H1 (cell line): Measurements from ENCODE around the gene MACROD2. TPM values are rescaled to one million over a fixed set of nuclear protein-coding genes. Genes with fewer than 3 reads are reported as not detected.

Source experiments
- CTCF ChIA-PET: fragments of 300-600 bp; sonication (Branson Sonifier 250); formaldehyde crosslinking; loops from one replicate; lab custom pipeline; 2021; ENCODE audit not compliant: partially characterized antibody; lab: Charles Lee
- POLR2A ChIA-PET: fragments of 300-600 bp; sonication (Branson Sonifier 250); formaldehyde crosslinking; loops from one replicate; lab custom pipeline; 2021; ENCODE audit warnings: inconsistent platforms; ENCODE audit not compliant: partially characterized antibody; lab: Charles Lee
- DNase-seq, 2 experiments: peaks; one replicate each; pipeline versions ENCODE4 v3.0.0 to v3.0.0-alpha.2; 2010 to 2022; ENCODE audit warnings: low spot score in 2 of 2, low read depth in 1 of 2, mixed read lengths in 1 of 2
- FAIRE-seq: peaks from 2 replicates; lab custom pipeline; 2011; peaks lifted over from hg19 to GRCh38; lab: Jason Lieb, UNC
- H2AFZ ChIP-seq: 2 replicates; pipeline ENCODE4 v1.8.1; 2012; ENCODE audit warnings: low read length, inconsistent platforms
- H2AK5ac ChIP-seq: 2 replicates; pipeline ENCODE4 v1.6.1; 2013; ENCODE audit warnings: low read depth, low read length
- H2BK120ac ChIP-seq: replicated peaks from 2 replicates; pipeline ENCODE3; 2013; ENCODE audit warnings: low read depth, low read length, inconsistent platforms
- H2BK12ac ChIP-seq: 2 replicates; pipeline ENCODE4 v1.6.1; 2013; ENCODE audit warnings: low read depth, low read length
- H2BK15ac ChIP-seq: 2 replicates; pipeline ENCODE4 v1.6.1; 2013; ENCODE audit warnings: low read length
- H2BK20ac ChIP-seq: 2 replicates; pipeline ENCODE4 v1.6.1; 2013; ENCODE audit warnings: low read length
- H2BK5ac ChIP-seq: 2 replicates; pipeline ENCODE4 v1.6.1; 2013; ENCODE audit warnings: low read depth, low read length
- H3K14ac ChIP-seq: 2 replicates; pipeline ENCODE4 v1.6.1; 2013; ENCODE audit warnings: inconsistent platforms; ENCODE audit not compliant: insufficient read length
- H3K18ac ChIP-seq: 2 replicates; pipeline ENCODE4 v1.6.1; 2013; ENCODE audit warnings: low read length; ENCODE audit errors: extremely low read depth
- H3K23ac ChIP-seq: 2 replicates; pipeline ENCODE4 v1.6.1; 2013; ENCODE audit warnings: inconsistent platforms; ENCODE audit not compliant: insufficient read length
- H3K23me2 ChIP-seq: 2 replicates; pipeline ENCODE4 v1.6.1; 2013; ENCODE audit warnings: low read depth, low read length
- H3K27ac ChIP-seq: 2 replicates; pipeline ENCODE4 v1.6.1; 2011; ENCODE audit warnings: low read depth, low read length, inconsistent platforms
- H3K27me3 ChIP-seq, 4 experiments: replicated peaks in 1 of 4; 1 replicate in 1 of 4; 2 replicates in 3 of 4; pipeline versions ENCODE4 v1.6.1 to v1.8.1; 2011 to 2013; ENCODE audit warnings: low read length in 3 of 4, mild to moderate bottlenecking in 3 of 4, inconsistent platforms in 2 of 4, mixed read lengths in 2 of 4, moderate library complexity in 1 of 4; ENCODE audit not compliant: control insufficient read depth in 3 of 4, insufficient read depth in 3 of 4; ENCODE audit errors: extremely low read depth in 1 of 4
- H3K36me3 ChIP-seq, 4 experiments: 2 replicates each; pipeline versions ENCODE4 v1.6.1 to v1.8.1; 2011 to 2013; ENCODE audit warnings: mild to moderate bottlenecking in 4 of 4, low read length in 3 of 4, moderate library complexity in 2 of 4, control low read depth in 1 of 4, inconsistent platforms in 1 of 4; ENCODE audit not compliant: insufficient read depth in 4 of 4, control insufficient read depth in 2 of 4
- H3K4ac ChIP-seq: replicated peaks from 2 replicates; pipeline ENCODE3; 2013; ENCODE audit warnings: low read length, low read depth, mixed read lengths, inconsistent platforms; ENCODE audit not compliant: insufficient read length
- H3K4me1 ChIP-seq, 4 experiments: replicated peaks in 1 of 4; 1 replicate in 1 of 4; 2 replicates in 3 of 4; pipeline versions ENCODE4 v1.6.1 to v1.8.1; 2011 to 2013; ENCODE audit warnings: low read length in 3 of 4, inconsistent platforms in 2 of 4, mixed read lengths in 1 of 4; ENCODE audit not compliant: insufficient read depth in 4 of 4, control insufficient read depth in 3 of 4
- H3K4me2 ChIP-seq, 2 experiments: 2 replicates each; pipeline versions ENCODE4 v1.6.1 to v1.8.1; 2011 to 2013; ENCODE audit warnings: low read depth in 2 of 2, low read length in 2 of 2, control low read depth in 1 of 2, inconsistent platforms in 1 of 2, mild to moderate bottlenecking in 1 of 2; ENCODE audit not compliant: insufficient read depth in 1 of 2
- H3K4me3 ChIP-seq, 4 experiments: fragments of 200-600, 300-600 bp in 1 of 4; sonication (generic), shearing (Covaris generic), sonication (Bioruptor Twin) in 1 of 4; 2 replicates each; pipeline versions ENCODE4 v1.5.1 to v1.8.1; 2011 to 2016; ENCODE audit warnings: low read length in 4 of 4, low read depth in 3 of 4, control low read depth in 2 of 4, inconsistent platforms in 2 of 4, mild to moderate bottlenecking in 2 of 4, mixed read lengths in 1 of 4, moderate library complexity in 1 of 4; ENCODE audit not compliant: insufficient read depth in 2 of 4; ENCODE audit errors: extremely low read depth in 1 of 4
- H3K56ac ChIP-seq: replicated peaks from 2 replicates; pipeline ENCODE3; 2013; ENCODE audit warnings: low read depth, mild to moderate bottlenecking, mixed read lengths, low read length, inconsistent platforms; ENCODE audit not compliant: insufficient read length
- H3K79me1 ChIP-seq: 2 replicates; pipeline ENCODE4 v1.6.1; 2013; ENCODE audit warnings: low read depth, low read length, control low read depth
- H3K79me2 ChIP-seq, 2 experiments: 2 replicates each; pipeline versions ENCODE4 v1.6.1 to v1.8.1; 2012 to 2013; ENCODE audit warnings: low read length in 2 of 2, mild to moderate bottlenecking in 2 of 2, inconsistent platforms in 1 of 2; ENCODE audit not compliant: insufficient read depth in 2 of 2, control insufficient read depth in 1 of 2
- H3K9ac ChIP-seq, 4 experiments: replicated peaks in 1 of 4; 1 replicate in 1 of 4; 2 replicates in 3 of 4; pipeline versions ENCODE4 v1.6.1 to v1.8.1; 2011 to 2013; ENCODE audit warnings: low read depth in 3 of 4, low read length in 3 of 4, control low read depth in 2 of 4, mild to moderate bottlenecking in 2 of 4, moderate library complexity in 2 of 4, inconsistent platforms in 1 of 4; ENCODE audit errors: extremely low read depth in 1 of 4
- H3K9me3 ChIP-seq, 2 experiments: 2 replicates each; pipeline versions ENCODE4 v1.6.1 to v1.8.1; 2012 to 2013; ENCODE audit warnings: mild to moderate bottlenecking in 2 of 2, moderate library complexity in 2 of 2, control low read depth in 1 of 2, inconsistent platforms in 1 of 2, low read depth in 1 of 2, low read length in 1 of 2, mixed read lengths in 1 of 2; ENCODE audit not compliant: insufficient read depth in 2 of 2
- H4K20me1 ChIP-seq, 2 experiments: replicated peaks in 1 of 2; 2 replicates each; pipeline versions ENCODE3 to v1.8.1; 2011 to 2013; ENCODE audit warnings: inconsistent platforms in 2 of 2, low read length in 2 of 2, mild to moderate bottlenecking in 1 of 2; ENCODE audit not compliant: insufficient read depth in 2 of 2, control insufficient read depth in 1 of 2
- H4K5ac ChIP-seq: 2 replicates; pipeline ENCODE4 v1.6.1; 2013; ENCODE audit warnings: low read length, low read depth, mixed read lengths, inconsistent platforms; ENCODE audit not compliant: insufficient read length
- H4K8ac ChIP-seq: 2 replicates; pipeline ENCODE4 v1.8.0; 2013; ENCODE audit warnings: mild to moderate bottlenecking, moderate library complexity, low read length, inconsistent platforms; ENCODE audit not compliant: insufficient read depth; ENCODE audit errors: extremely low read depth
- H4K91ac ChIP-seq: replicated peaks from 2 replicates; pipeline ENCODE3; 2013; ENCODE audit warnings: low read length, mixed read lengths, inconsistent platforms; ENCODE audit not compliant: insufficient read length
- WGBS, 2 experiments: shearing (Covaris generic) in 1 of 2; methylation state at CpG; one replicate each; pipeline versions ENCODE4 v1.1.6 to v1.1.7; 2013 to 2015; ENCODE audit warnings: low lambda C conversion rate in 2 of 2, mixed read lengths in 2 of 2, inconsistent platforms in 1 of 2, low coverage in 1 of 2, missing lambda C conversion rate in 1 of 2; ENCODE audit not compliant: insufficient replicate concordance in 2 of 2, insufficient coverage in 1 of 2, insufficient read length in 1 of 2; ENCODE audit errors: extremely low coverage in 1 of 2, missing lambda C conversion rate in 1 of 2; 5-methylcytosine and 5-hydroxymethylcytosine counted together
- polyA plus RNA-seq, 7 experiments: library from polyadenylated mRNA; depleted of rRNA in 3 of 7; stranded (reverse) in 5 of 7; unstranded in 2 of 7; fragments of >200 nt in 5 of 7; fragments of 200-250 nt in 2 of 7; gene quantifications; 1 replicate in 5 of 7; 2 replicates in 1 of 7; 4 replicates in 1 of 7; pipeline versions ENCODE4 v1.2.1 to v1.2.3, GENCODE V29; 2011 to 2013; ENCODE audit warnings: missing spikeins in 2 of 7, mixed read lengths in 2 of 7
- total RNA-seq: library from RNA; stranded (reverse); fragmentation: NEBNext Ultra II Directional; extraction: Animal tissue kit (Norgen Biotek cat#: 25700); gene quantifications from 2 replicates; pipeline ENCODE4 v1.2.1, GENCODE V29; 2021

Gene MACROD2
- total and polyA plus RNA-seq, 2 of the 8 experiments (the other 6 are each of a cell fraction or from before 2014, with no cell fraction given): 0.70 to 3.9 TPM

- H3K23me2 ChIP-seq: no peaks in the 10 kb centered on the region
- no peaks in the 10 kb centered on the region for H3K4me1 ChIP-seq
- no peaks in the 10 kb centered on the region for H3K9me3 ChIP-seq
- no peak overlapping the region for H2BK20ac ChIP-seq
- no peak overlapping the region for H2AFZ ChIP-seq
- no peak overlapping the region for H3K56ac ChIP-seq
- POLR2A ChIA-PET: no interaction called here
- H3K27me3 ChIP-seq: peaks cover 0 to 1% (median 0%) of the 10 kb centered on the region in 4 experiments; a peak in 1 of 7 replicates
- no peaks in the 10 kb centered on the region for H3K79me1 ChIP-seq
- H3K36me3 ChIP-seq: no peaks in the 10 kb centered on the region
- H3K4me2 ChIP-seq: no peak overlapping the region
- no peak overlapping the region for H3K4me3 ChIP-seq
- no peak overlapping the region for H3K14ac ChIP-seq
- no peak overlapping the region for H3K23ac ChIP-seq
- H3K18ac ChIP-seq: no peak overlapping the region
- H2BK120ac ChIP-seq: no peak overlapping the region
- H4K91ac ChIP-seq: no peak overlapping the region
- H2BK5ac ChIP-seq: no peak overlapping the region
- DNase-seq: no peak
- CTCF ChIA-PET: interaction anchor here (2.4 kb wide), 1 partner anchor 12 kb away, joined by 5 read pairs; no protein-coding TSS in a partner anchor
- H4K8ac ChIP-seq: no peak overlapping the region
- WGBS, 2 experiments: 96% methylated on average over 4 of the region's 4 CpGs; no CpG with 5 or more reads in 1 of the 2 experiments
- H3K27ac ChIP-seq: no peak overlapping the region
- H2AK5ac ChIP-seq: no peak overlapping the region
- H3K9ac ChIP-seq: no peak overlapping the region
- no peak for FAIRE-seq
- H2BK15ac ChIP-seq: no peak overlapping the region
- no peaks in the 10 kb centered on the region for H4K20me1 ChIP-seq
- no peak overlapping the region for H3K4ac ChIP-seq
- H3K79me2 ChIP-seq: no peaks in the 10 kb centered on the region
- no peak overlapping the region for H2BK12ac ChIP-seq
- H4K5ac ChIP-seq: no peak overlapping the region
Observed at GRCh38 chr20:15613530-15613929, 1618.2 kb downstream of the MACROD2 start.
